CD14-positive monocyte (primary cell): ENCODE results near the gene ARHGAP21. TPM values are rescaled to one million over a fixed set of nuclear protein-coding genes. Genes with fewer than 3 reads are reported as not detected.

Experiments
- DNase-seq, 3 donors: peaks; one replicate each; pipeline ENCODE4 v3.0.0-alpha.2; 2011 to 2022
- H2AFZ ChIP-seq: 2 replicates; pipeline ENCODE4 v1.6.0; 2012; ENCODE audit warnings: mild to moderate bottlenecking, low read depth, low read length, inconsistent platforms; ENCODE audit not compliant: insufficient read depth, poor library complexity, severe bottlenecking
- H3K27ac ChIP-seq, 2 donors: 1 replicate in 1 of 2; 2 replicates in 1 of 2; pipeline ENCODE4 v1.5.1; 2012 to 2013; ENCODE audit warnings: low read length in 2 of 2, control low read depth in 1 of 2, inconsistent platforms in 1 of 2, low read depth in 1 of 2, mild to moderate bottlenecking in 1 of 2
- H3K27me3 ChIP-seq, 2 donors: one replicate each; pipeline versions ENCODE4 v1.6.0 to v1.6.1; 2011 to 2013; ENCODE audit warnings: low read length in 2 of 2; ENCODE audit not compliant: control insufficient read depth in 2 of 2, insufficient read depth in 2 of 2
- H3K36me3 ChIP-seq, 2 donors: replicated peaks in 1 of 2; 1 replicate in 1 of 2; 2 replicates in 1 of 2; pipeline versions ENCODE4 v1.5.1 to v1.6.1; 2012 to 2013; ENCODE audit warnings: low read length in 2 of 2, control low read depth in 1 of 2, inconsistent platforms in 1 of 2, mild to moderate bottlenecking in 1 of 2; ENCODE audit not compliant: insufficient read depth in 2 of 2, control insufficient read depth in 1 of 2
- H3K4me1 ChIP-seq, 2 donors: 1 replicate in 1 of 2; 2 replicates in 1 of 2; pipeline versions ENCODE4 v1.5.1 to v1.6.1; 2012 to 2013; ENCODE audit warnings: low read length in 2 of 2, control low read depth in 1 of 2, inconsistent platforms in 1 of 2, mild to moderate bottlenecking in 1 of 2, moderate library complexity in 1 of 2; ENCODE audit not compliant: insufficient read depth in 2 of 2, control insufficient read depth in 1 of 2
- H3K4me2 ChIP-seq: replicated peaks from 2 replicates; pipeline ENCODE3; 2012; ENCODE audit warnings: low read length, moderate library complexity, mild to moderate bottlenecking; ENCODE audit not compliant: poor library complexity, severe bottlenecking; ENCODE audit errors: extremely low read depth
- H3K4me3 ChIP-seq, 3 experiments: fragments of 200-600 bp in 1 of 3; sonication (generic) in 1 of 3; replicated peaks in 1 of 3; 1 replicate in 2 of 3; 2 replicates in 1 of 3; pipeline ENCODE4 v1.5.1; 2011 to 2013; ENCODE audit warnings: low read length in 3 of 3, mild to moderate bottlenecking in 3 of 3, control low read depth in 2 of 3, low read depth in 2 of 3, inconsistent platforms in 1 of 3, moderate library complexity in 1 of 3
- H3K79me2 ChIP-seq: 2 replicates; pipeline ENCODE4 v1.6.0; 2012; ENCODE audit warnings: mild to moderate bottlenecking, control low read depth, inconsistent platforms, low read length, moderate library complexity; ENCODE audit not compliant: insufficient read depth
- H3K9ac ChIP-seq: 2 replicates; pipeline ENCODE4 v1.6.0; 2017; ENCODE audit warnings: low read length, mild to moderate bottlenecking; ENCODE audit not compliant: insufficient read depth, poor library complexity, severe bottlenecking
- H3K9me3 ChIP-seq, 2 donors: replicated peaks in 1 of 2; 1 replicate in 1 of 2; 2 replicates in 1 of 2; pipeline versions ENCODE4 v1.5.1 to v1.6.1; 2012 to 2013; ENCODE audit warnings: low read length in 2 of 2, control low read depth in 1 of 2; ENCODE audit not compliant: control insufficient read depth in 1 of 2, insufficient read depth in 1 of 2
- H4K20me1 ChIP-seq: 2 replicates; pipeline ENCODE4 v1.6.0; 2012; ENCODE audit warnings: mild to moderate bottlenecking, low read length, control low read depth, moderate library complexity; ENCODE audit not compliant: insufficient read depth
- H3K27ac Mint-ChIP-seq, 7 donors: one replicate each; pipeline ENCODE4 v1.8.0; 2020; ENCODE audit warnings: mild to moderate bottlenecking in 7 of 7, mixed read lengths in 7 of 7, moderate library complexity in 6 of 7, inconsistent platforms in 2 of 7
- H3K27me3 Mint-ChIP-seq, 3 donors: one replicate each; pipeline ENCODE4 v1.8.0; 2021 to 2022; ENCODE audit warnings: low read depth in 3 of 3, mild to moderate bottlenecking in 3 of 3, mixed read lengths in 3 of 3, moderate library complexity in 3 of 3, inconsistent platforms in 1 of 3
- H3K36me3 Mint-ChIP-seq, 2 donors: one replicate each; pipeline ENCODE4 v1.8.0; 2020; ENCODE audit warnings: mixed read lengths in 2 of 2, inconsistent platforms in 1 of 2, mild to moderate bottlenecking in 1 of 2
- H3K4me1 Mint-ChIP-seq: one replicate; pipeline ENCODE4 v1.8.0; 2020; ENCODE audit warnings: mild to moderate bottlenecking, mixed read lengths
- H3K4me3 Mint-ChIP-seq, 2 donors: one replicate each; pipeline ENCODE4 v1.8.0; 2020; ENCODE audit warnings: mild to moderate bottlenecking in 2 of 2, mixed read lengths in 2 of 2, moderate library complexity in 1 of 2
- H3K9me3 Mint-ChIP-seq, 7 donors: one replicate each; pipeline ENCODE4 v1.8.0; 2020 to 2022; ENCODE audit warnings: mixed read lengths in 7 of 7, mild to moderate bottlenecking in 6 of 7, moderate library complexity in 6 of 7, inconsistent platforms in 2 of 7
- CTCF ChIP-seq: fragments of 200-600 bp; IDR thresholded peaks from one replicate; pipeline ENCODE4 v1.8.0; 2022; ENCODE audit warnings: antibody characterized with exemption, mild to moderate bottlenecking
- WGBS: methylation state at CpG from one replicate; pipeline ENCODE4 v1.1.5; 2013; ENCODE audit warnings: missing lambda C conversion rate; ENCODE audit not compliant: insufficient coverage; 5-methylcytosine and 5-hydroxymethylcytosine counted together
- intact Hi-C, 2 donors: fragments of 100-400 bp; cut with micrococcal nuclease; formaldehyde crosslinking; loops; one replicate each; pipeline versions ENCODE4 v1.15.0 to v1.15.1; 2023
- polyA plus RNA-seq, 3 donors: library from polyadenylated mRNA; depleted of rRNA in 1 of 3; unstranded in 2 of 3; stranded (reverse) in 1 of 3; fragments of 300-500 nt in 2 of 3; fragments of >200 nt in 1 of 3; fragmentation: Illumina TruSeq in 2 of 3; gene quantifications; 1 replicate in 2 of 3; 2 replicates in 1 of 3; pipeline ENCODE4 v1.2.3, GENCODE V29; 2012 to 2021

The ARHGAP21 gene
- polyA plus RNA-seq, 3 donors = 2.1 to 20.0 (median 3.4) TPM

- Histone ChIP-seq H3K9me3 (no peaks in the 10 kb centered on the region), H3K4me1 (no peaks in the 10 kb centered on the region), H3K36me3 (no peaks in the 10 kb centered on the region), H3K9ac (no peak overlapping the region), H3K4me3 (no peak overlapping the region), H3K4me2 (no peak overlapping the region), H3K27ac (no peak overlapping the region), H3K27me3 (no peaks in the 10 kb centered on the region), H4K20me1 (no peaks in the 10 kb centered on the region), H2AFZ (no peak overlapping the region), H3K79me2 (no peaks in the 10 kb centered on the region)
- Mint-ChIP-seq H3K4me3 (no peak overlapping the region), H3K27ac (no peak overlapping the region), H3K4me1 (peaks cover 2% of the 10 kb centered on the region), H3K27me3 (no peaks in the 10 kb centered on the region), H3K9me3 (no peaks in the 10 kb centered on the region), H3K36me3 (peaks cover 1 to 2% of the 10 kb centered on the region in 2 donors)
- WGBS = 80% methylated on average over 3 of the region's 6 CpGs
- DNase-seq = peak; percentile 12 to 44 (median 23)
- TF ChIP-seq CTCF = peak; percentile 70
- intact Hi-C loops = loop anchor here (5.0 to 10.0 kb wide), 2 partner anchors 312 to 439 kb away; partner anchors contain the start of gene PRTFDC1 (in 1 of the 2)
Observed at GRCh38 chr10:24642921-24643678, 80.6 kb downstream of the ARHGAP21 start.

- no peaks in the 10 kb centered on the region for H3K9me3 ChIP-seq
- no peak overlapping the region for H3K4me3 ChIP-seq
- no peaks in the 10 kb centered on the region for H3K27me3 ChIP-seq
- H3K9ac ChIP-seq = no peak overlapping the region
- no peaks in the 10 kb centered on the region for H3K36me3 ChIP-seq
- DNase-seq = no peak
- Mint-ChIP-seq H3K36me3 (peaks cover 2 to 3% of the 10 kb centered on the region in 2 donors), H3K4me1 (no peaks in the 10 kb centered on the region), H3K27ac (no peak overlapping the region), H3K27me3 (peaks cover 0 to 3% (median 0%) of the 10 kb centered on the region in 3 donors), H3K9me3 (no peaks in the 10 kb centered on the region), H3K4me3 (no peak overlapping the region)
- no peak overlapping the region for H3K4me2 ChIP-seq
- intact Hi-C loops = no loop called here
- no CpG with 5 or more reads among the region's 1 CpG for WGBS
- H3K27ac ChIP-seq = no peak overlapping the region
- no peak overlapping the region for H2AFZ ChIP-seq
- no peaks in the 10 kb centered on the region for H3K4me1 ChIP-seq
- H3K79me2 ChIP-seq = no peaks in the 10 kb centered on the region
- no peaks in the 10 kb centered on the region for H4K20me1 ChIP-seq
- no peak for TF ChIP-seq CTCF
Observed at GRCh38 chr10:24639124-24639523, 84.6 kb downstream of the ARHGAP21 start.
